ENCODE results near the gene HSD3B7. TPM values are rescaled to one million over a fixed set of nuclear protein-coding genes. Genes with fewer than 3 reads are reported as not detected.
"Not testable (repeated sequence)": the region's sequence is repeated elsewhere in the genome, so short reads cannot be mapped to it uniquely, and the experiment has no call there.

HSD3B7 gene
- total RNA-seq, 1 donor from 2014 or later = 8.2 TPM

DNA sequence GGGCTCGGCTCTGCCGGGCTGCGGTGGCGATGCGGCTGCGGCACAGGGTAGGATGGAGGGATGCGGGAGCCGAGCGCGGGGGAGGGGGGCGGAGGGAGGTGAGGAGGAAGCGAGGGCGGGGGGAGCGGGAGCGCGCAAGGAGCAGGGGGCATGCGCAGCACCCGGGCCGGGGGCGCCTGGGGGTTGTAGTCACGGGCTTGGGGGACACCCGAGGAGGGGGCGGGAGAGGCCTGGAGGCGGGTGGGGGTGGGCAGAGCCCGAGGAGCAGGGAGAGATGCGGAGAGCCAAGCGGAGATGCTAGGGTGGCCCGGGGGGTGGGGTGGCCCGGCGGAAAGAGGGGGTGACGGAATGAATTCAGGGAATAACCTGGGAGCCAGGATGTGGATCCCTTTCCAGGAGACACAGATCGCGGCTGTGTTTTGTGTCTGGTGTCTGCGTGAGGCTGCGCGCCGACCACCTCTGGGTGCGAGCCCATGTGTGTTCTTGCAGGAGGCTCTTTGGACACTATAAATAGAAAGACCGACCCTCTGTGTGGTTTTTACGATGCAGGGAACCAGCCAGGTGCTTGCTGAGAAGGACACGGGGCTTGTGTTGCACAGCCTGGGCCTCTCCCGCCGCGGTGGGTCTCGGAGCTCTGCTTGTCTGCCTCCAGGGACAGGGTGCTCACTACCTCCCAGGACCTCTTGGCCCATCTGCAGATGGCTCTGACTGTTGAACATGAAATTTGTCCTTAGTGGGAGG is 25.7 kb downstream of the HSD3B7 start, which contains the start of gene STX1B:
STX1B (minus strand) TSS at position 54 of the 741 bp plus-strand sequence. CDS start 242 bp downstream, outside the sequence.
- Histone ChIP-seq H3K4me3 (ENCODE audit: low read depth, low read length) (no peak within 1 kb of the TSS), H3K27me3 (ENCODE audit: control insufficient read depth, insufficient read depth, low read length) (peaks cover 13% of the 10 kb centered on the region), H3K36me3 (ENCODE audit: control insufficient read depth, insufficient read depth, low read length) (no peaks in the 10 kb centered on the region)
- TF ChIP-seq, protein P1, sequence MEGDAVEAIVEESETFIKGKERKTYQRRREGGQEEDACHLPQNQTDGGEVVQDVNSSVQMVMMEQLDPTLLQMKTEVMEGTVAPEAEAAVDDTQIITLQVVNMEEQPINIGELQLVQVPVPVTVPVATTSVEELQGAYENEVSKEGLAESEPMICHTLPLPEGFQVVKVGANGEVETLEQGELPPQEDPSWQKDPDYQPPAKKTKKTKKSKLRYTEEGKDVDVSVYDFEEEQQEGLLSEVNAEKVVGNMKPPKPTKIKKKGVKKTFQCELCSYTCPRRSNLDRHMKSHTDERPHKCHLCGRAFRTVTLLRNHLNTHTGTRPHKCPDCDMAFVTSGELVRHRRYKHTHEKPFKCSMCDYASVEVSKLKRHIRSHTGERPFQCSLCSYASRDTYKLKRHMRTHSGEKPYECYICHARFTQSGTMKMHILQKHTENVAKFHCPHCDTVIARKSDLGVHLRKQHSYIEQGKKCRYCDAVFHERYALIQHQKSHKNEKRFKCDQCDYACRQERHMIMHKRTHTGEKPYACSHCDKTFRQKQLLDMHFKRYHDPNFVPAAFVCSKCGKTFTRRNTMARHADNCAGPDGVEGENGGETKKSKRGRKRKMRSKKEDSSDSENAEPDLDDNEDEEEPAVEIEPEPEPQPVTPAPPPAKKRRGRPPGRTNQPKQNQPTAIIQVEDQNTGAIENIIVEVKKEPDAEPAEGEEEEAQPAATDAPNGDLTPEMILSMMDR (IDR thresholded peaks at IDR 0.05; ENCODE audit: insufficient read depth, low read length, severe bottlenecking) = no peak
- DNase-seq (ENCODE audit: low read depth) (no peak), FAIRE-seq (no peak)

DNA sequence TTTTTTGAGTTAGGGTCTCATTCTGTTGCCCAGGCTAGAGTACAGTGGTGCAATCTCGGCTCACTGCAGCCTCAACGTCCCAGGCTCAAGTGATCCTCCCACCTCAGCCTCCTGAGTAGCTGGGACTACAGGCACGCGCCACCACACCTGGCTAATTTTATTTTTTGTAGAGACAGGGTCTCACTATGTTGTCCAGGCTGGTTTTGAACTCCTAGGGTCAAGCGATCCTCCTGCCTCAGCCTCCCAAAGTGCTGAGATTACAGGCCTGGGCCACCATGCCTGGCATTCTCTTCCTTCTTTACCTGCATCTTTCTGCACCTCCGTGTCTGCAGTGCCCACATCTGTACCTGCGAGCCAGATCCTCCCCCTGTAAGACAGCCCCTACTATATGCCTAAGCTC is 26.8 kb downstream of the HSD3B7 start:
- DNase-seq (ENCODE audit: low read depth); H3K4me3 ChIP-seq (ENCODE audit: low read depth, low read length); FAIRE-seq; H3K36me3 ChIP-seq (ENCODE audit: control insufficient read depth, insufficient read depth, low read length): not testable (repeated sequence)
- H3K27me3 ChIP-seq (ENCODE audit: control insufficient read depth, insufficient read depth, low read length) = peaks cover 13% of the 10 kb centered on the region

DNA sequence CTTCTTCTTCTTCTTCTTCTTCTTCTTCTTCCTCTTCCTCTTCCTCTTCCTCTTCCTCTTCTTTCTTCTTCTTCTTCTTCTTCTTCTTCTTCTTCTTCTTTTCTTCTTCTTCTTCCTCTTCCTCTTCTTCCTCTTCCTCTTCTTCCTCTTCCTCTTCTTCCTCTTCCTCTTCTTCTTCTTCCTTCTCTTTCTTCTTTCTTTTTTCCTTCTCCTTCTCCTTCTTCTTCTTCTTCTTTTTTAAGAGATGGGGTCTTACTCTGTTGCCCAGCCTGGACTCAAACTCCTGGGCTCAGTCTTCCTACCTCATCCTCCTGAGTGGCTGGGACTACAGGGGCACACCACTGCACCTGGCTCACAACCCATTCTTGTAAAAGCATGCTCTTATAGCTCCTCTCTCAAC is 28.3 kb downstream of the HSD3B7 start:
- H3K36me3 ChIP-seq (ENCODE audit: control insufficient read depth, insufficient read depth, low read length); DNase-seq (ENCODE audit: low read depth); FAIRE-seq; H3K4me3 ChIP-seq (ENCODE audit: low read depth, low read length): not testable (repeated sequence)
- peaks cover 13% of the 10 kb centered on the region for H3K27me3 ChIP-seq (ENCODE audit: control insufficient read depth, insufficient read depth, low read length)

DNA sequence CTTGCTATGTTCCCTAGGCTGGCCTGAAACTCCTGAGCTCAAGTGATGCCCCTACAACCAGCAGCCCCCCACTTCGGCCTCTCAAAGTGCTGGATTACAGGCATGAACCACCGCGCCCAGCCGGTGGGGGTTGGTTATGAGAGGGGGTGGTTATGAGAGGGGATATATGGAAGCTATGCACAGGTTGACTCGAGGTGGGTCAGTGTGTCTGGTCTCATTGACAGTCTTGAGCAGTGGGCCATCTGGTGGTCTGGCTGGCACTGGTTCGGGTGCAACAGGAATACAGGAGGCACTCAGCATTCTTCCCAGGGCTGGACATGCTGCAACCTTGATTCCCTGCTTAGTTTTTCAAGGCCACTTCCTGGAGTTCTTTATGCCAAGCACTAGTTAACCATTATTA is 31.0 kb downstream of the HSD3B7 start:
- TF ChIP-seq, protein P1 (IDR thresholded peaks at IDR 0.05; ENCODE audit: insufficient read depth, low read length, severe bottlenecking) = no peak
- H3K27me3 ChIP-seq (ENCODE audit: control insufficient read depth, insufficient read depth, low read length) = peaks cover 10% of the 10 kb centered on the region
- H3K36me3 ChIP-seq (ENCODE audit: control insufficient read depth, insufficient read depth, low read length) = no peaks in the 10 kb centered on the region
- FAIRE-seq (no peak), DNase-seq (ENCODE audit: low read depth) (no peak)
- H3K4me3 ChIP-seq (ENCODE audit: low read depth, low read length) = no peak overlapping the region

DNA sequence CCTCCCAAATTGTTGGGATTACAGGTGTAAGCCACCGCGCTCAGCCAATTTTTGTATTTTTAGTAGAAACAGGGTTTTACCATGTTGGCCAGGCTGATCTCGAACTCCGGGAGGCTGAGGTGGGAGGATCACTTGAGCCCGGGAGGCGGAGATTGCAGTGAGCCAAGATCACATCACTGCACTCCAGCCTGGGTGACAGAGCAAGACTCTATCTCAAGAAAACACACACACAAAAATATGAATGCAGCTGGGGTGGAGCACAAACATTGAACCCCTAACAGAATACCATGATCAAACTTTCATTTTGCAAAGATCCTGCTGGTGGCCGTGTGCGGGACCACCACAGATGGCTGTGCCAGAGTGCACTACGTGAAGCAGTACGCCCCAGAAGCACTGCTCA is 32.7 kb downstream of the HSD3B7 start:
- not testable (repeated sequence) for H3K36me3 ChIP-seq (ENCODE audit: control insufficient read depth, insufficient read depth, low read length); FAIRE-seq; H3K27me3 ChIP-seq (ENCODE audit: control insufficient read depth, insufficient read depth, low read length); DNase-seq (ENCODE audit: low read depth); H3K4me3 ChIP-seq (ENCODE audit: low read depth, low read length)

DNA sequence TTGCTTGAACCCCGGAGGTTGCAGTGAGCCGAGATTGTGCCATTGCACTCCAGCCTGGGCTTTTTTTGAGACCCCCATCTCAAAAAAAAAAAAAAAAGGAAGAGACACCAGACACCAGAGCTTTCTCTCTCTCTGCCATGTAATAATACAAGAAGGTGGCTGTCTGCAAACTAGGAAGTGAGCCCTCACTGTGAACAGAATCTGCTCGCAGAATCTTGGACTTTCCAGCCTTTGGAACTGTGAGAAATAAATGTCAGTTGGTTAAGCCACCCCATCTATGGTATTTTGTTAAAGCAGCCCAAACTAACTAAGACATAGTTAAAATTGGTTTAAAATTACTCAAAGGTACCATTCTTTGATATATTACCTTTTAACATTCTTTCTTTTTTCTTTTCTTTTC is 35.5 kb downstream of the HSD3B7 start:
- no peak overlapping the region for H3K4me3 ChIP-seq (ENCODE audit: low read depth, low read length)
- DNase-seq (ENCODE audit: low read depth) (no peak), FAIRE-seq (no peak)
- H3K36me3 ChIP-seq (ENCODE audit: control insufficient read depth, insufficient read depth, low read length) = no peaks in the 10 kb centered on the region
- TF ChIP-seq, protein P1 (IDR thresholded peaks at IDR 0.05; ENCODE audit: insufficient read depth, low read length, severe bottlenecking) = no peak
- H3K27me3 ChIP-seq (ENCODE audit: control insufficient read depth, insufficient read depth, low read length) = no peaks in the 10 kb centered on the region

DNA sequence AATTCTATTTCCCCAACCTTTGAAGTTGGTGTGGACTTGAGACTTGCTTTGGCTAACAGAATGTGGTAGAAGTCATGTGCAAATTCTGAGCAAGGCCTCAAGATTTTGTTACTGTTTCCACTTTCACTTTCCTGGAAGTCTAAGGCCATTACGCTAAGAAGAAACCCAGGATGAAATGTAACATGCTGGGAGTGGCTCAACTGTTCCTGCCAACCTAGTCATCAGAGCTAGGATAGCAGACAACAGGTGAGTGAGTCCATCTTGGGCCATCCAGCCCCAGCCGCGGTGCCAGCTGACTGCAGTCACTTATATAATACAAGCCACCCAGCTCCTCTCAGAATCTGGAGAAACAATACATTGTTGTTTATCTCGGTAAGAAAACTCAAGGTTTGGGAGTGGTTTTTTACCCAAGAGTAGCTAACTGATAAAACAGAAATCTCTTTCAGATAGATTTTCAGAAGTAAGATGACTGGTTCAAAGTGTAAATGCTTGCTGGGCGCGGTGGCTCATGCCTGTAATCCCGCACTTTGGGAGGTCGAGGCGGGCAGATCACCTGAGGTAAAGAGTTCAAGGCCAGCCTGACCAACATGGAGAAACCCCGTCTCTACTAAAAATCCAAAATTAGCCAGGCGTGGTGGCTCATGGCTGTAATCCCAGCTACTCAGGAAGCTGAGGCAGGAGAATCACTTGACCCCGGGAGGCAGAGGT is 37.7 kb downstream of the HSD3B7 start:
- TF ChIP-seq, protein P1 (IDR thresholded peaks at IDR 0.05; ENCODE audit: insufficient read depth, low read length, severe bottlenecking) = no peak
- Histone ChIP-seq H3K4me3 (ENCODE audit: low read depth, low read length) (no peak overlapping the region), H3K27me3 (ENCODE audit: control insufficient read depth, insufficient read depth, low read length) (no peaks in the 10 kb centered on the region), H3K36me3 (ENCODE audit: control insufficient read depth, insufficient read depth, low read length) (no peaks in the 10 kb centered on the region)
- FAIRE-seq (no peak), DNase-seq (ENCODE audit: low read depth) (no peak)

Measured in bronchial epithelial cell (primary cell).